SU-DHL-6 (cell line): ENCODE measurements around the gene GPR137.

ENCODE experiments used
- CTCF ChIP-seq: fragments of 200-600 bp; sonication (generic); IDR thresholded peaks from one replicate; pipeline ENCODE4 v1.5.1; 2017; ENCODE audit warnings: antibody characterized with exemption, mild to moderate bottlenecking, low read length, moderate library complexity; ENCODE audit not compliant: insufficient read depth, poor library complexity, severe bottlenecking
- EZH2phosphoT487 ChIP-seq: fragments of 200-600 bp; sonication (generic), shearing (Covaris generic); conservative IDR thresholded peaks from 2 replicates; pipeline ENCODE4 v1.6.1; 2018; ENCODE audit warnings: mild to moderate bottlenecking, antibody characterized with exemption, low read length, moderate library complexity, mixed read lengths

- TF ChIP-seq EZH2phosphoT487, result no peak
- TF ChIP-seq CTCF, result no peak
Observed at GRCh38 chr11:64321026-64321425, 35.4 kb downstream of the GPR137 start.
